GM12892 (cell line): ENCODE results near the gene PCDH11X.
"Not testable (repeated sequence)": the region's sequence is repeated elsewhere in the genome, so short reads cannot be mapped to it uniquely, and the experiment has no call there.

Source experiments
- POLR2A ChIP-seq: IDR thresholded peaks from 2 replicates; pipeline ENCODE4 v1.6.1; 2011; ENCODE audit warnings: low read depth, low read length, control low read depth
- TAF1 ChIP-seq: IDR thresholded peaks from 2 replicates; pipeline ENCODE4 v1.6.1; 2011; ENCODE audit warnings: low read depth, mild to moderate bottlenecking, control low read depth, low read length, borderline replicate concordance

DNA sequence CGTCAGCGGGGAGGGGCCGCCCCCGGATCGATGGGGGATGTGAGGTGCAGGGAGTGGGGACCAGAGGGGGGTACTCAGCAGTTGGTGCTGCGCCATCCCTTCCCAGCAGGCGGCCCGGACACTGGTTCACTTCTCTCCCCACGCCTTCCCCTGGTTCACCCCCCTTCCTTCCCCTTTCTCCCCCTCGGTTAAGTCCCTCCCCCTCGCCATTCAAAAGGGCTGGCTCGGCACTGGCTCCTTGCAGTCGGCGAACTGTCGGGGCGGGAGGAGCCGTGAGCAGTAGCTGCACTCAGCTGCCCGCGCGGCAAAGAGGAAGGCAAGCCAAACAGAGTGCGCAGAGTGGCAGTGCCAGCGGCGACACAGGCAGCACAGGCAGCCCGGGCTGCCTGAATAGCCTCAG is at the start of gene PCDH11X:
- TF ChIP-seq POLR2A, TAF1: not testable (repeated sequence)
